Measurements from ENCODE around the gene CD83.
A peak's percentile ranks its signal among the peaks of the same experiment; 100 is the strongest.
"Not testable (repeated sequence)": the region's sequence is repeated elsewhere in the genome, so short reads cannot be mapped to it uniquely, and the experiment has no call there.

The CD83 gene

GRCh38 chr6:14149053-14149738 lies 31.6 kb downstream of the CD83 start:
- DNase-seq (ENCODE audit: low read depth) = no peak

- no peak for DNase-seq (ENCODE audit: low read depth)
Measured at GRCh38 chr6:14149739-14150130, 32.2 kb downstream of the CD83 start.

GRCh38 chr6:14151300-14151699 lies 33.7 kb downstream of the CD83 start:
- not testable (repeated sequence) for DNase-seq (ENCODE audit: low read depth)

GRCh38 chr6:14151773-14152172 lies 34.2 kb downstream of the CD83 start:
- no peak for DNase-seq (ENCODE audit: low read depth)

GRCh38 chr6:14153228-14153627 lies 35.7 kb downstream of the CD83 start:
- no peak for DNase-seq (ENCODE audit: low read depth)

GRCh38 chr6:14159090-14159489 lies 41.5 kb downstream of the CD83 start:
- DNase-seq (ENCODE audit: low read depth) = no peak

- DNase-seq (ENCODE audit: low read depth) = no peak
Measured at GRCh38 chr6:14162826-14163225, 45.3 kb downstream of the CD83 start.

DNA sequence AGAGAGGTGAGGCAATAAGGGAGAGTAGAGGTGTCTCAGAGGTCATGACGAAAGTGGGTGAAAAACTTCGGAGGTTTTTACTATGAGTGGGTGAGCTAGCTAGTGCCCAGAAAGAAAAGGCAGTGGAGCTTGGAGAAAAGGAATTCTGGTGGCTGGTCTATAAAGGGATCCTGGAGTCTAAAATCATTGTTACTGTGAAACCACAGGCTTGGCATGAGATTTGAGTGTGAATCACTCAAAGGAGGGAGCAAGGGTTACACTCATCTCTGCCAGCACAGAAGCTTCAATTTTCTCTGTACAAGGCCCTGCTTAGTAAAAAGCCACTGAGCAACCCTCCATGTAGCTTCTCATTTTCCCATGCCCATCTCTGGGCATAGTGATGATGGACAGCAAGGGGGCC lies 47.5 kb downstream of the CD83 start:
- DNase-seq (ENCODE audit: low read depth) = peak; percentile 66

DNA sequence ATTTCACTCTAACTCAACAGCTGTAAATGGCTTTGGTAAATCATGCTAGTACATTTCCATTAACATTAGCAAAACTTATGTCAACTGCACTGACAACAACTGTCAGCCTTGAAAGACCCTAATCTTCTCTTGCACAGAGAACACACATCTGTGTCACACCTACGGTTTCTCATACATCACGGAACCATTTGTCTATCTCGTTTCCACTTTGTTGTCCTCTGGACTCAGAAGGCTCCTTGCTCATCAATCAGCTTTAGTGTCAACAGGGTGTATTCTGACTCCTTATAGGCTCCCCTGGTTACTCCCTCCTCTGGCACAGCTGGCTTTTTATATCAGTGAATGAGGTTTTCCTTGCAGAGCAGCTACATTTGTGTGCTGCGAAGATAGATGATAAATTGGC lies 49.3 kb downstream of the CD83 start:
- no peak for DNase-seq (ENCODE audit: low read depth)

DNA sequence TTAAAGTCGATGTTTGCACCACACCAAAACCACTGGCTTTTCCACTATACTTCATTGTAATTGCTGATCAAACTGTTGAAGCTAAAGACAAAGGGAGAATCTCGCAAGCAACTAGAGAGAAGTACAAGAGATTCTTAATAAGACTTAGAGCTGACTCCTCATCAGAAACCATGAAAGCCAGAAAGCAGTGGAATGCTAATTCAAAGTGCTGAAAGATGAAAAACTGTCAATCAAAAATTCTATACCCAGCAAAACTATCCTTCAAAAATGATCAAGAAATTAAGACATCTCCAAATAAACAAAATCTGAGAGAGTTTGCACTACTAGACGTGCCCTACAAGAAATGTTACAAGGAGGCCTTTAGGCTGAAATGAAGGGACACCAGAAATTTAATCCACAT lies 52.6 kb downstream of the CD83 start:
- no peak for DNase-seq (ENCODE audit: low read depth)

DNA sequence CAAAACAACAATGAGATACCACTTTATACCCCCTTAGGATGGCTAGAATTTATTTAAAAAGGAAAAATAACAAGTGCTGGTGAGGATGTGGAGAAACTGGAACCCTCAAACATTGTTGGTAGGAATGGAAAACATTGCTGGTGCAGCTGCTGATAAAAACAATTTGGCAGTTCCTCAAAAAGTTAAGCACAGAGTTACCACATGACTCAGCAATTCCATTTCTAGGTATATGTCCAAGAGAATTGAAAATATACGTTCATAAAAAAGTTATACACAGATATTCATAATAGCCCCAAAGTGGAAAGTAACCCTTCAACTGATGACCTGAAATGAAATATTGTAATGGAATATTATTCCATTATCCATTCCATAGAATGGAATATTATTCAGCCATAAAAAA lies 55.0 kb downstream of the CD83 start:
- DNase-seq (ENCODE audit: low read depth) = no peak

DNA sequence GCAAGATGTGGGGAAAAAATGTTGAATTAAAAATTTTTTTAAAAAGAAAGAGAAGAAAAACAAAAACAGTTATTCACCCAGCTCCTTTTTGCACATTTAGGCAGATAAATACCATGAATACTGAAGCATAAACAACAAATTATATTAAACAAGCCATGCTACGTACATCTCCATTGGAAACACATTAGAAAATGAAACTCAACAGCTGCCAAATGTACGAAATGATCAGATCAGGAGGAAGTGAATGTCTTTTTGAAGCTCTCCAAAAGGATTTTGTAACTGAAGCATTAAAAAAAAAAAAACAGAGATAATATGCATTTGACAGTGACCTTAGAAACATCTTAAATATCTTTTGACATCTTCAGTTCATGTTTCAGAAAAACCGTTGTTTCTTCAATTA lies 56.7 kb downstream of the CD83 start:
- DNase-seq (ENCODE audit: low read depth) = no peak

- DNase-seq (ENCODE audit: low read depth) = no peak
Measured at GRCh38 chr6:14174996-14175395, 57.4 kb downstream of the CD83 start.

GRCh38 chr6:14176429-14176828 lies 58.9 kb downstream of the CD83 start:
- DNase-seq (ENCODE audit: low read depth) = no peak

- DNase-seq (ENCODE audit: low read depth) = no peak
Measured at GRCh38 chr6:14177413-14178082, 60.0 kb downstream of the CD83 start.

DNA sequence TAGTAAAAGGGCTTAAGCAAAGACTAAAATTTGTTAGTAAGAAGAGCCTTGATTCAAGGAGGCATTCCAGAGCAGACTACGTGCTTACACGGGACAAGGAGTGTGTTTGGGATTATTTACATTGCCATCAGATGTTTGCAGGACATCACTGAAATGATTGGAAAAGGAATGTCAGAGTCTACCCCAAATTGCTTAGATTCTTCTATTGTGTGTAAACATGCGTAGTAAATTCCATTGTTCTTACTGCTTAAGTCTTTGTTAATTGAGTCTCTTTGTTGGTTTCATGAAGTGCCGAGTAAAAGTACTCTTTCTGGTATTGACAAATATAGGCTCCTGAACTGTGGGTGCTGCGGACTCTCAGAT lies 60.5 kb downstream of the CD83 start:
- no peak for DNase-seq (ENCODE audit: low read depth)

DNA sequence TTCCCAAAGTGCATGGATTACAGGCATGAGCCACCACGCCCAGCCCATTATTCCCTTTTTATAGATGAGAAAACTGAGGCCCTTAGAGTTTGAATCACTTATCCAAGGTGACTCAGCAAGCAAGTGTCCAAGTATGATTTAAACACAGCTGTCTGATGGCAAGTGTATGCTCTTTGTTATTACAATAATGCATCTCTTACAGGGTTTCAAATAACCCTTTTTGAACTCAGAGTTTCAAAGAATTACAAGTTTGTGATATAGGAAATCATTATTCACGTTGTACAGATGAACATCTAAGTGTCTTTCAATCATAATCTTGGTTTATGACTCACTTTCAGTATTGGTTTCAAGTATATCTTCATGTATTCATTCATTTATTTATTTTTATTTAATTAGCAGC lies 63.0 kb downstream of the CD83 start:
- DNase-seq (ENCODE audit: low read depth) = no peak

DNA sequence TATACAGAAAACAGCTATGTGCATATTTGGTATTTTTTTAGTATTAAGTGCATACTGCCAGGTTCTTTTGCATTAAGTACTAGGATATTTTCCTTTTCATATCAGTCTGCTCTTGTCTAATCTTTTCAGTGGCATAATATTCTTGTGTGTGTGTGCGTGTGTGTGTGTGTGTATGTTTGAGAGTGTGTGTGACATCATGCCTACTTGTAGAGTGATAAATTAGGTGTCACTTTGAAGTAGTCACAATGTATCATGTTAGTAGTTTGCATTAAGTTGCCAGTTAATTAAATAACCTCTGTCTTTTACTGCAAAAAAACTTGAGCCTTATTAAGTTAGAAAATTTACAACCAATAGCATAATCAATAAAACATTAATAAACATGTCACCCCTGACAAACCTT lies 65.3 kb downstream of the CD83 start:
- DNase-seq (ENCODE audit: low read depth) = no peak

All from GM04503 (cell line).